A673 (cell line): ENCODE results near the gene AP1M1. TPM values are rescaled to one million over a fixed set of nuclear protein-coding genes. Genes with fewer than 3 reads are reported as not detected.

Source experiments
- BruUV-seq: library from RNA; stranded (reverse); fragments of 400-500 nt; replicated peaks from 2 replicates; lab custom pipeline; 2021; lab: Mats Ljungman, UMichigan
- CTCF ChIA-PET: fragments of 300-600 bp; sonication (Branson Sonifier 250); formaldehyde crosslinking; loops from one replicate; lab custom pipeline; 2022; ENCODE audit warnings: antibody characterized with exemption; lab: Charles Lee
- POLR2A ChIA-PET: fragments of 300-600 bp; sonication (Branson Sonifier 250); formaldehyde crosslinking; loops from one replicate; lab custom pipeline; 2022; ENCODE audit warnings: antibody characterized with exemption; ENCODE audit not compliant: low non-redundant PET; lab: Charles Lee
- DNase-seq: peaks from one replicate; pipeline ENCODE4 v3.0.0-alpha.2; 2015; ENCODE audit warnings: low spot score
- H3K27ac ChIP-seq: fragments of 200-600 bp; sonication (generic); 2 replicates; pipeline ENCODE4 v1.5.1; 2016; ENCODE audit warnings: mixed run types, low read depth, mild to moderate bottlenecking, mixed read lengths, antibody characterized with exemption, low read length; ENCODE audit not compliant: poor library complexity, severe bottlenecking
- H3K27me3 ChIP-seq: fragments of 200-600 bp; sonication (generic); replicated peaks from 2 replicates; pipeline ENCODE4 v1.6.1; 2017; ENCODE audit warnings: mixed run types, low read depth, mild to moderate bottlenecking, mixed read lengths, antibody characterized with exemption, low read length; ENCODE audit not compliant: insufficient read depth, poor library complexity
- H3K36me3 ChIP-seq: fragments of 200-600 bp; sonication (generic); 2 replicates; pipeline ENCODE4 v1.6.1; 2016; ENCODE audit warnings: mixed run types, mild to moderate bottlenecking, mixed read lengths, antibody characterized with exemption, low read length; ENCODE audit not compliant: insufficient read depth, poor library complexity, severe bottlenecking
- H3K4me1 ChIP-seq: fragments of 200-600 bp; sonication (generic); 2 replicates; pipeline ENCODE4 v1.6.1; 2017; ENCODE audit warnings: mixed run types, mild to moderate bottlenecking, mixed read lengths, antibody characterized with exemption, low read length; ENCODE audit not compliant: insufficient read depth, poor library complexity, severe bottlenecking
- H3K4me3 ChIP-seq: fragments of 200-600 bp; sonication (generic); 2 replicates; pipeline ENCODE4 v1.5.1; 2016; ENCODE audit warnings: low read depth, mixed run types, mild to moderate bottlenecking, mixed read lengths, low read length; ENCODE audit not compliant: poor library complexity, severe bottlenecking
- H3K9me3 ChIP-seq: fragments of 200-600 bp; sonication (generic); 2 replicates; pipeline ENCODE4 v1.6.1; 2016; ENCODE audit warnings: mixed run types, low read depth, mild to moderate bottlenecking, mixed read lengths, antibody characterized with exemption, low read length; ENCODE audit not compliant: poor library complexity, severe bottlenecking
- CTCF ChIP-seq: fragments of 300-800, 200-600 bp; sonication (generic); conservative IDR thresholded peaks from 2 replicates; pipeline ENCODE4 v1.5.1; 2017; ENCODE audit warnings: low read depth, mild to moderate bottlenecking, antibody characterized with exemption, low read length, moderate library complexity, mixed read lengths
- EZH2 ChIP-seq: fragments of 200-600 bp; sonication (generic); IDR thresholded peaks from 2 replicates; pipeline ENCODE4 v1.6.1; 2017; ENCODE audit warnings: borderline replicate concordance, low read depth, mild to moderate bottlenecking, mixed read lengths, antibody characterized with exemption, low read length; ENCODE audit not compliant: poor library complexity, severe bottlenecking
- intact Hi-C: fragments of 100-400 bp; cut with micrococcal nuclease; formaldehyde crosslinking; loops from one replicate; pipeline ENCODE4 v1.10.0; 2022; ENCODE audit not compliant: unreplicated experiment
- total RNA-seq: library from RNA; stranded (reverse); gene quantifications from 2 replicates; pipeline ENCODE4 v1.2.3, GENCODE V29; 2021

AP1M1 gene
- total RNA-seq, 1 experiment from 2014 or later, result 105 TPM

GRCh38 chr19:16206046-16206605, 8.4 kb downstream of the AP1M1 start:
- Histone ChIP-seq H3K9me3 (no peaks in the 10 kb centered on the region), H3K27ac (no peak overlapping the region), H3K4me3 (no peak overlapping the region), H3K36me3 (peaks cover 38% of the 10 kb centered on the region), H3K4me1 (no peaks in the 10 kb centered on the region), H3K27me3 (no peaks in the 10 kb centered on the region)
- intact Hi-C loops, result no loop called here
- no TSS peak for BruUV-seq
- ChIA-PET POLR2A (no interaction called here), CTCF (no interaction called here)
- TF ChIP-seq EZH2, result no peak
- no peak for TF ChIP-seq CTCF
- DNase-seq, result no peak

- POLR2A ChIA-PET, result no interaction called here
- DNase-seq, result no peak
- Histone ChIP-seq H3K27ac (no peak overlapping the region), H3K36me3 (peaks cover 38% of the 10 kb centered on the region), H3K27me3 (no peaks in the 10 kb centered on the region), H3K4me3 (no peak overlapping the region), H3K4me1 (no peaks in the 10 kb centered on the region), H3K9me3 (no peaks in the 10 kb centered on the region)
- no TSS peak for BruUV-seq
- CTCF ChIA-PET, result no interaction called here
- no peak for TF ChIP-seq EZH2
- no peak for TF ChIP-seq CTCF
- intact Hi-C loops, result no loop called here
These were observed 8.9 kb downstream of the AP1M1 start for GRCh38 chr19:16206637-16207036.

- ChIA-PET CTCF (no interaction called here), POLR2A (no interaction called here)
- intact Hi-C loops, result no loop called here
- Histone ChIP-seq H3K27me3 (no peaks in the 10 kb centered on the region), H3K4me1 (no peaks in the 10 kb centered on the region), H3K4me3 (no peak overlapping the region), H3K27ac (no peak overlapping the region), H3K36me3 (peaks cover 33% of the 10 kb centered on the region), H3K9me3 (no peaks in the 10 kb centered on the region)
- TF ChIP-seq EZH2, result no peak
- TF ChIP-seq CTCF, result no peak
- BruUV-seq, result no TSS peak
- DNase-seq, result no peak
These were observed 9.4 kb downstream of the AP1M1 start for GRCh38 chr19:16207063-16207462.
